Liver (tissue), 9 donors: ENCODE measurements around the gene OR11L1. TPM values are rescaled to one million over a fixed set of nuclear protein-coding genes. Genes with fewer than 3 reads are reported as not detected.

Source experiments
- DNase-seq: peaks from one replicate; pipeline ENCODE4 v3.0.0-alpha.2; 2017; ENCODE audit warnings: low spot score
- H3K27ac ChIP-seq, 2 donors: one replicate each; pipeline ENCODE4 v1.7.0; 2013; ENCODE audit warnings: inconsistent platforms in 2 of 2, low read length in 2 of 2, control low read depth in 1 of 2, low read depth in 1 of 2, mild to moderate bottlenecking in 1 of 2
- H3K27me3 ChIP-seq, 4 donors: one replicate each; pipeline versions ENCODE4 v1.6.1 to v1.7.0; 2013; ENCODE audit warnings: low read length in 3 of 4, inconsistent platforms in 1 of 4, mild to moderate bottlenecking in 1 of 4, moderate library complexity in 1 of 4; ENCODE audit not compliant: control insufficient read depth in 4 of 4, insufficient read depth in 4 of 4
- H3K36me3 ChIP-seq, 4 donors: one replicate each; pipeline versions ENCODE4 v1.6.1 to v1.7.0; 2013; ENCODE audit warnings: low read length in 3 of 4, mild to moderate bottlenecking in 3 of 4, low read depth in 1 of 4, moderate library complexity in 1 of 4; ENCODE audit not compliant: control insufficient read depth in 4 of 4, insufficient read depth in 3 of 4
- H3K4me1 ChIP-seq, 4 donors: one replicate each; pipeline versions ENCODE4 v1.6.1 to v1.7.0; 2013; ENCODE audit warnings: low read length in 3 of 4, mild to moderate bottlenecking in 3 of 4, moderate library complexity in 1 of 4; ENCODE audit not compliant: control insufficient read depth in 4 of 4, insufficient read depth in 4 of 4
- H3K4me3 ChIP-seq, 3 donors: one replicate each; pipeline versions ENCODE4 v1.6.1 to v1.7.0; 2013; ENCODE audit warnings: low read length in 3 of 3, control low read depth in 1 of 3, low read depth in 1 of 3, mild to moderate bottlenecking in 1 of 3
- H3K9ac ChIP-seq, 2 donors: one replicate each; pipeline ENCODE4 v1.7.0; 2013; ENCODE audit warnings: low read length in 2 of 2, mild to moderate bottlenecking in 2 of 2, moderate library complexity in 2 of 2, control low read depth in 1 of 2, low read depth in 1 of 2
- H3K9me3 ChIP-seq, 4 donors: one replicate each; pipeline versions ENCODE4 v1.6.1 to v1.7.0; 2013; ENCODE audit warnings: low read length in 3 of 4; ENCODE audit not compliant: control insufficient read depth in 4 of 4
- ATF3 ChIP-seq: IDR thresholded peaks from 2 replicates; pipeline ENCODE4 v1.6.1; 2016; ENCODE audit warnings: antibody characterized with exemption
- FOXA1 ChIP-seq: IDR thresholded peaks from 2 replicates; pipeline ENCODE4 v1.6.1; 2016; ENCODE audit warnings: antibody characterized with exemption
- FOXA2 ChIP-seq: IDR thresholded peaks from 2 replicates; pipeline ENCODE4 v1.6.1; 2016; ENCODE audit warnings: antibody characterized with exemption
- GABPA ChIP-seq, 2 donors: IDR thresholded peaks in 1 of 2; conservative IDR thresholded peaks in 1 of 2; 2 replicates each; pipeline ENCODE4 v1.6.1; 2016; ENCODE audit warnings: antibody characterized with exemption in 2 of 2, mild to moderate bottlenecking in 1 of 2, moderate library complexity in 1 of 2
- HNF4G ChIP-seq: IDR thresholded peaks from 2 replicates; pipeline ENCODE4 v1.6.1; 2016; ENCODE audit warnings: antibody characterized with exemption
- JUND ChIP-seq, 2 donors: IDR thresholded peaks; 2 replicates each; pipeline ENCODE4 v1.6.1; 2016; ENCODE audit warnings: antibody characterized with exemption in 2 of 2
- MAX ChIP-seq: IDR thresholded peaks from 2 replicates; pipeline ENCODE4 v1.6.1; 2016; ENCODE audit warnings: antibody characterized with exemption
- RAD21 ChIP-seq, 2 donors: IDR thresholded peaks; 2 replicates each; pipeline ENCODE4 v1.6.1; 2016; ENCODE audit warnings: antibody characterized with exemption in 2 of 2, mild to moderate bottlenecking in 2 of 2
- REST ChIP-seq: IDR thresholded peaks from 2 replicates; pipeline ENCODE4 v1.6.1; 2016; ENCODE audit warnings: antibody characterized with exemption, mild to moderate bottlenecking
- RXRA ChIP-seq, 2 donors: IDR thresholded peaks; 2 replicates each; pipeline ENCODE4 v1.6.1; 2017 to 2018; ENCODE audit warnings: antibody characterized with exemption in 2 of 2, mild to moderate bottlenecking in 1 of 2
- SP1 ChIP-seq: IDR thresholded peaks from 2 replicates; pipeline ENCODE4 v1.6.1; 2018; ENCODE audit warnings: antibody characterized with exemption, mild to moderate bottlenecking
- TAF1 ChIP-seq: conservative IDR thresholded peaks from 2 replicates; pipeline ENCODE4 v1.6.1; 2016; ENCODE audit warnings: antibody characterized with exemption, mild to moderate bottlenecking
- YY1 ChIP-seq: IDR thresholded peaks from 2 replicates; pipeline ENCODE4 v1.6.1; 2016; ENCODE audit warnings: antibody characterized with exemption, mild to moderate bottlenecking
- WGBS: extraction: QIAGEN DNeasy Blood & Tissue Kit; methylation state at CpG from one replicate; pipeline ENCODE4 v1.1.7; 2013; 5-methylcytosine and 5-hydroxymethylcytosine counted together
- polyA plus RNA-seq, 2 donors: library from polyadenylated mRNA; stranded (reverse) in 1 of 2; unstranded in 1 of 2; fragments of 200-250 nt in 1 of 2; fragments of >200 nt in 1 of 2; fragmentation: Nextera tagmentation in 1 of 2; extraction: Ambion mirVana in 1 of 2; gene quantifications; one replicate each; pipeline versions ENCODE4 v1.2.1 to v1.2.3, GENCODE V29; 2013 to 2015
- total RNA-seq, 2 donors: library from RNA; depleted of rRNA; stranded (reverse); fragments of >200 nt; gene quantifications; one replicate each; pipeline ENCODE4 v1.2.3, GENCODE V29; 2014
- TF ChIP-seq, protein P1 (sequence below): fragments of 150-350 bp; IDR thresholded peaks from 2 replicates; pipeline ENCODE4 v1.5.1; 2017; ENCODE audit warnings: improper control_type of control experiment, low read depth, low read length; ENCODE audit not compliant: missing input control
- TF ChIP-seq, protein P2 (sequence below): IDR thresholded peaks from 2 replicates; pipeline ENCODE4 v1.6.1; 2016; ENCODE audit warnings: antibody characterized with exemption
- donor health status: healthy.
- donor health status: healthy.
- donor health status: healthy.
- donor health status: healthy.
- donor health status: healthy.

The OR11L1 gene
- not detected for total RNA-seq
- polyA plus RNA-seq, result not detected

GRCh38 chr1:247841796-247842195 is at the start of gene OR11L1:
Gene OR11L1, minus strand, starts transcription at chr1:247841896. Its CDS starts 0 bp downstream, at chr1:247841896.
- Histone ChIP-seq H3K4me1 (no peaks in the 10 kb centered on the region), H3K9ac (no peak within 1 kb of the TSS), H3K36me3 (no peaks in the 10 kb centered on the region), H3K4me3 (no peak within 1 kb of the TSS), H3K27ac (no peak within 1 kb of the TSS), H3K27me3 (no peaks in the 10 kb centered on the region), H3K9me3 (no peaks in the 10 kb centered on the region)
- no peak for DNase-seq
- WGBS, result 83% methylated on average over 2 of the region's 2 CpGs
- TF ChIP-seq RXRA (IDR thresholded peaks at IDR 0.05), result no peak
- no peak for TF ChIP-seq REST
- TF ChIP-seq FOXA2, result no peak
- TF ChIP-seq ATF3, result no peak
- no peak for TF ChIP-seq HNF4G
- TF ChIP-seq SP1, result no peak
- TF ChIP-seq, protein P1, sequence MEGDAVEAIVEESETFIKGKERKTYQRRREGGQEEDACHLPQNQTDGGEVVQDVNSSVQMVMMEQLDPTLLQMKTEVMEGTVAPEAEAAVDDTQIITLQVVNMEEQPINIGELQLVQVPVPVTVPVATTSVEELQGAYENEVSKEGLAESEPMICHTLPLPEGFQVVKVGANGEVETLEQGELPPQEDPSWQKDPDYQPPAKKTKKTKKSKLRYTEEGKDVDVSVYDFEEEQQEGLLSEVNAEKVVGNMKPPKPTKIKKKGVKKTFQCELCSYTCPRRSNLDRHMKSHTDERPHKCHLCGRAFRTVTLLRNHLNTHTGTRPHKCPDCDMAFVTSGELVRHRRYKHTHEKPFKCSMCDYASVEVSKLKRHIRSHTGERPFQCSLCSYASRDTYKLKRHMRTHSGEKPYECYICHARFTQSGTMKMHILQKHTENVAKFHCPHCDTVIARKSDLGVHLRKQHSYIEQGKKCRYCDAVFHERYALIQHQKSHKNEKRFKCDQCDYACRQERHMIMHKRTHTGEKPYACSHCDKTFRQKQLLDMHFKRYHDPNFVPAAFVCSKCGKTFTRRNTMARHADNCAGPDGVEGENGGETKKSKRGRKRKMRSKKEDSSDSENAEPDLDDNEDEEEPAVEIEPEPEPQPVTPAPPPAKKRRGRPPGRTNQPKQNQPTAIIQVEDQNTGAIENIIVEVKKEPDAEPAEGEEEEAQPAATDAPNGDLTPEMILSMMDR, result no peak
- TF ChIP-seq FOXA1, result no peak
- no peak for TF ChIP-seq JUND (IDR thresholded peaks at IDR 0.05)

GRCh38 chr1:247884797-247885413 is 43.2 kb upstream of the OR11L1 start:
- TF ChIP-seq HNF4G (no peak), RAD21 (IDR thresholded peaks at IDR 0.05) (no peak), RXRA (IDR thresholded peaks at IDR 0.05) (no peak), REST (no peak), MAX (no peak), ATF3 (no peak), JUND (IDR thresholded peaks at IDR 0.05) (no peak), FOXA1 (no peak), TAF1 (no peak), YY1 (no peak), GABPA (IDR thresholded peaks at IDR 0.05 in 1 of 2, conservative IDR thresholded peaks at IDR 0.05 in 1 of 2) (no peak), FOXA2 (no peak)
- TF ChIP-seq, protein P2, sequence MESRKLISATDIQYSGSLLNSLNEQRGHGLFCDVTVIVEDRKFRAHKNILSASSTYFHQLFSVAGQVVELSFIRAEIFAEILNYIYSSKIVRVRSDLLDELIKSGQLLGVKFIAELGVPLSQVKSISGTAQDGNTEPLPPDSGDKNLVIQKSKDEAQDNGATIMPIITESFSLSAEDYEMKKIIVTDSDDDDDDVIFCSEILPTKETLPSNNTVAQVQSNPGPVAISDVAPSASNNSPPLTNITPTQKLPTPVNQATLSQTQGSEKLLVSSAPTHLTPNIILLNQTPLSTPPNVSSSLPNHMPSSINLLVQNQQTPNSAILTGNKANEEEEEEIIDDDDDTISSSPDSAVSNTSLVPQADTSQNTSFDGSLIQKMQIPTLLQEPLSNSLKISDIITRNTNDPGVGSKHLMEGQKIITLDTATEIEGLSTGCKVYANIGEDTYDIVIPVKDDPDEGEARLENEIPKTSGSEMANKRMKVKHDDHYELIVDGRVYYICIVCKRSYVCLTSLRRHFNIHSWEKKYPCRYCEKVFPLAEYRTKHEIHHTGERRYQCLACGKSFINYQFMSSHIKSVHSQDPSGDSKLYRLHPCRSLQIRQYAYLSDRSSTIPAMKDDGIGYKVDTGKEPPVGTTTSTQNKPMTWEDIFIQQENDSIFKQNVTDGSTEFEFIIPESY, result no peak
- DNase-seq, result no peak

More at GRCh38 chr1:247884797-247885413, 43.2 kb upstream of the OR11L1 start:
- Histone ChIP-seq H3K9ac (no peak overlapping the region), H3K27me3 (peaks cover 0 to 3% (median 0%) of the 10 kb centered on the region in 4 donors), H3K4me3 (no peak overlapping the region), H3K36me3 (no peaks in the 10 kb centered on the region), H3K9me3 (no peaks in the 10 kb centered on the region), H3K27ac (no peak overlapping the region), H3K4me1 (no peaks in the 10 kb centered on the region)
- 84% methylated on average over 10 of the region's 10 CpGs for WGBS
